Measurements from ENCODE around the gene MED12L. TPM values are rescaled to one million over a fixed set of nuclear protein-coding genes. Genes with fewer than 3 reads are reported as not detected.

The MED12L gene
- total RNA-seq, 1 experiment from 2014 or later: 3.0 TPM

DNA sequence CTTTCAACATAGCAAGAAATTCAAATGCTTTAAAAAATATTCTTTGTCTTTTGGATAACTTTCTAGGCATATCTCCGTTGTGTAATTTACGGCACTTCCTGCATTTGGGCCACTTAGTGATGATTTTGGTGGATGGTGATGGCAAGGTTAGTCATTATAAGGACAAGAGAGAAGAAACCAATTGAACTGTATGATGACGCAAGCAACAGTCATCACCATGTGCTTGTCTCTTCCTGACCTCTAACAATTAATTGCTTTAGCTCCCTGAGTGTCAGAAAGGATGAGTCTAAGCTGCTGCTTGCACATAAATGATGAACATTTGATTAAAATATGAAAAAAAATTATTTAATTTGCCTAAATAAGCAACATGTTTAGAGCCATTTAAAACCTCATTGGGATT is 310.3 kb downstream of the MED12L start:
- Histone ChIP-seq H3K4me1 (replicated peaks; ENCODE audit: insufficient read depth) (peaks cover 12% of the 10 kb centered on the region), H4K20me1 (ENCODE audit: insufficient read depth) (no peaks in the 10 kb centered on the region), H3K27ac (no peak overlapping the region), H3K27me3 (ENCODE audit: insufficient read depth, low read depth) (no peaks in the 10 kb centered on the region), H3K4me2 (no peak overlapping the region), H2AFZ (no peak overlapping the region), H3K79me2 (ENCODE audit: low read depth) (no peaks in the 10 kb centered on the region), H3K4me3 (no peak overlapping the region), H3F3A (ENCODE audit: insufficient read depth, low read depth) (no peaks in the 10 kb centered on the region), H3K36me3 (ENCODE audit: low read depth) (no peaks in the 10 kb centered on the region), H3K9me2 (ENCODE audit: insufficient read depth) (no peaks in the 10 kb centered on the region), H3K9me3 (ENCODE audit: insufficient read depth, low read depth) (no peaks in the 10 kb centered on the region)
- BruUV-seq (replicated peaks): no TSS peak
- intact Hi-C loops (cut with micrococcal nuclease; ENCODE audit: unreplicated experiment): no loop called here
- TF ChIP-seq, protein P1, sequence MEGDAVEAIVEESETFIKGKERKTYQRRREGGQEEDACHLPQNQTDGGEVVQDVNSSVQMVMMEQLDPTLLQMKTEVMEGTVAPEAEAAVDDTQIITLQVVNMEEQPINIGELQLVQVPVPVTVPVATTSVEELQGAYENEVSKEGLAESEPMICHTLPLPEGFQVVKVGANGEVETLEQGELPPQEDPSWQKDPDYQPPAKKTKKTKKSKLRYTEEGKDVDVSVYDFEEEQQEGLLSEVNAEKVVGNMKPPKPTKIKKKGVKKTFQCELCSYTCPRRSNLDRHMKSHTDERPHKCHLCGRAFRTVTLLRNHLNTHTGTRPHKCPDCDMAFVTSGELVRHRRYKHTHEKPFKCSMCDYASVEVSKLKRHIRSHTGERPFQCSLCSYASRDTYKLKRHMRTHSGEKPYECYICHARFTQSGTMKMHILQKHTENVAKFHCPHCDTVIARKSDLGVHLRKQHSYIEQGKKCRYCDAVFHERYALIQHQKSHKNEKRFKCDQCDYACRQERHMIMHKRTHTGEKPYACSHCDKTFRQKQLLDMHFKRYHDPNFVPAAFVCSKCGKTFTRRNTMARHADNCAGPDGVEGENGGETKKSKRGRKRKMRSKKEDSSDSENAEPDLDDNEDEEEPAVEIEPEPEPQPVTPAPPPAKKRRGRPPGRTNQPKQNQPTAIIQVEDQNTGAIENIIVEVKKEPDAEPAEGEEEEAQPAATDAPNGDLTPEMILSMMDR (conservative IDR thresholded peaks at IDR 0.05): no peak
- no peak for TF ChIP-seq EZH2 (IDR thresholded peaks at IDR 0.05; ENCODE audit: low read depth)
- no peak for DNase-seq
- POLR2A ChIA-PET (ENCODE audit: unreplicated experiment): interaction anchor here (0.7 kb wide), 1 partner anchor 271 kb away, joined by 3 read pairs; no protein-coding TSS in a partner anchor
- CTCF ChIA-PET: no interaction called here

DNA sequence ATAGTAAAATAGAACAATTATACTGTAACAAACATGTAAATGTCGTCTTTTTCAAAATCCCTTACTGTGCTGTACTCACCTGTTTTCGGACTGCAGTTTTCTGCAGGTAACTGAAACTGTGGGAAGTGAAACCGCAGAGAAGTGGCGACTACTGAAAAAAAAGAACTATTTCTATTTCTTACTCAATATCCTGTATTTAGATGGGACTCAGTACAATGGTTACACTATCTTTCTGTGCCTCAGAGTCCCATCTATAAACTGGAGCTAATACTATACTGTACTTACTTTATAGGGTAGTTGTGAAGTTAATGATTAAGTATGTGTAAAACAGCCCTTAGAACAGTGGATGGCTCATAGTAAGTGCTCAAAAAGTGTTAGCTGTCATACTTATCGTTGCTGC is 313.4 kb downstream of the MED12L start:
- TF ChIP-seq, protein P1 (conservative IDR thresholded peaks at IDR 0.05): no peak
- no peak for TF ChIP-seq EZH2 (IDR thresholded peaks at IDR 0.05; ENCODE audit: low read depth)
- H3K36me3 ChIP-seq (ENCODE audit: low read depth): no peaks in the 10 kb centered on the region
- ChIA-PET POLR2A (ENCODE audit: unreplicated experiment) (no interaction called here), CTCF (interaction anchor here (0.7 kb wide), 1 partner anchor 103 kb away, joined by 4 read pairs; no protein-coding TSS in a partner anchor)
- H3K27me3 ChIP-seq (ENCODE audit: insufficient read depth, low read depth): no peaks in the 10 kb centered on the region
- no peaks in the 10 kb centered on the region for H3K9me3 ChIP-seq (ENCODE audit: insufficient read depth, low read depth)
- BruUV-seq (replicated peaks): no TSS peak
- peaks cover 2% of the 10 kb centered on the region; the same call in 1 of the 2 replicates for H3K4me1 ChIP-seq (replicated peaks; ENCODE audit: insufficient read depth)
- H3K4me2 ChIP-seq: no peak overlapping the region
- DNase-seq: no peak
- intact Hi-C loops (cut with micrococcal nuclease; ENCODE audit: unreplicated experiment): no loop called here
- no peaks in the 10 kb centered on the region for H3K79me2 ChIP-seq (ENCODE audit: low read depth)
- no peaks in the 10 kb centered on the region for H4K20me1 ChIP-seq (ENCODE audit: insufficient read depth)
- H3K4me3 ChIP-seq: no peak overlapping the region
- H2AFZ ChIP-seq: no peak overlapping the region
- no peak overlapping the region for H3K27ac ChIP-seq
- H3K9me2 ChIP-seq (ENCODE audit: insufficient read depth): no peaks in the 10 kb centered on the region
- H3F3A ChIP-seq (ENCODE audit: insufficient read depth, low read depth): no peaks in the 10 kb centered on the region

DNA sequence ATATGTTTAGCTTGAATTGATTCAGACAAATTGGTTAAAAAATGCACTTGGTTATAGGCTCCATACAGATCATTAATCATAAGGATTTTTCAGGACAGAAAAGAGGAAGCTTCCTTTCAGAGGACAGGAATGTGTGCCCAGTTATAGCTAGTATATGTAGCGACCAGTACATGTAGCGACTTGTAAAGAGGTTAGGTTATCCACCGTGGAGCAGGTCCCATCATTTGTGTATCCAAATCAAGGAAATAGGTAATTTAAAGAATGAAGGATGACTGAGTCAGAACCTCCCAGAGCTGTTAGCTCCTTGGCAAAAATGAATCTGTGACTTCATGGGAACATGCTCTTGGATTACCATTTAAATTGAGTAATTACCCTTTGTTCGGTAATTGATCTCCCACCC is 314.9 kb downstream of the MED12L start:
- intact Hi-C loops (cut with micrococcal nuclease; ENCODE audit: unreplicated experiment): no loop called here
- TF ChIP-seq EZH2 (IDR thresholded peaks at IDR 0.05; ENCODE audit: low read depth): no peak
- TF ChIP-seq, protein P1 (conservative IDR thresholded peaks at IDR 0.05): no peak
- Histone ChIP-seq H3K4me3 (no peak overlapping the region), H3K27me3 (ENCODE audit: insufficient read depth, low read depth) (no peaks in the 10 kb centered on the region), H3K4me2 (no peak overlapping the region), H4K20me1 (ENCODE audit: insufficient read depth) (no peaks in the 10 kb centered on the region), H3K9me2 (ENCODE audit: insufficient read depth) (no peaks in the 10 kb centered on the region), H3K79me2 (ENCODE audit: low read depth) (no peaks in the 10 kb centered on the region), H3K36me3 (ENCODE audit: low read depth) (no peaks in the 10 kb centered on the region), H2AFZ (no peak overlapping the region), H3K27ac (no peak overlapping the region), H3K9me3 (ENCODE audit: insufficient read depth, low read depth) (no peaks in the 10 kb centered on the region), H3K4me1 (replicated peaks; ENCODE audit: insufficient read depth) (no peaks in the 10 kb centered on the region), H3F3A (ENCODE audit: insufficient read depth, low read depth) (no peaks in the 10 kb centered on the region)
- ChIA-PET CTCF (no interaction called here), POLR2A (ENCODE audit: unreplicated experiment) (no interaction called here)
- no peak for DNase-seq
- BruUV-seq (replicated peaks): no TSS peak
